ENCODE data around the gene CYTH4. TPM values are rescaled to one million over a fixed set of nuclear protein-coding genes. Genes with fewer than 3 reads are reported as not detected.
"Not testable (repeated sequence)": the region's sequence is repeated elsewhere in the genome, so short reads cannot be mapped to it uniquely, and the experiment has no call there.

CYTH4 gene
- total RNA-seq, 1 experiment from 2014 or later, result 0.15 TPM

DNA sequence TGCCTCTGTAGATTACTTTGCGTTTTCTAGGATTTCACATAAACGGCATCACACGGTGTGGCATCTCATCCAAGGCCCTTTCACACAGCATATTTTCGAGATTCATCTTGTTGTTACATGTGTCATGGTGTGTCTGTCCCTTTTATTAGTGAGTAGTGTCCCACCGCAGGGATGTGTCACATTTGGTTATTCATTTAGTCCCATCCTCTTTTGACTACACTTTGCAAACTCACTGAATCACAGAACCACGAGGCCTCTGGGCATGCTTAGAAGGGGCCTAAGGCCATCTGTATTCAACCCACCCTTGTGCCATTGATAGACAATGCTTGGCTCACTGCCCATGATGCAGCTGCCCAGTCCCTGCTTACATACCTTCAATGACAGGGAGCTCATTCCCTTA is 34.1 kb upstream of the CYTH4 start (continued):
- TF ChIP-seq, protein P1, sequence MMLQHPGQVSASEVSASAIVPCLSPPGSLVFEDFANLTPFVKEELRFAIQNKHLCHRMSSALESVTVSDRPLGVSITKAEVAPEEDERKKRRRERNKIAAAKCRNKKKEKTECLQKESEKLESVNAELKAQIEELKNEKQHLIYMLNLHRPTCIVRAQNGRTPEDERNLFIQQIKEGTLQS (CRISPR knock-in tag; conservative IDR thresholded peaks at IDR 0.05), result no peak
- TF ChIP-seq ETV6 (CRISPR knock-in tag; IDR thresholded peaks at IDR 0.05), result no peak
- no peak for TF ChIP-seq TEAD4 (CRISPR knock-in tag; IDR thresholded peaks at IDR 0.05)
- no peak for TF ChIP-seq NFYB (CRISPR knock-in tag; conservative IDR thresholded peaks at IDR 0.05; ENCODE audit: low read depth)
- TF ChIP-seq SMAD4 (CRISPR knock-in tag; IDR thresholded peaks at IDR 0.05), result no peak
- TF ChIP-seq PRRX2 (CRISPR knock-in tag; IDR thresholded peaks at IDR 0.05), result no peak
- TF ChIP-seq ESRRA (CRISPR knock-in tag; IDR thresholded peaks at IDR 0.05; ENCODE audit: borderline replicate concordance), result no peak
- TF ChIP-seq, protein P2, sequence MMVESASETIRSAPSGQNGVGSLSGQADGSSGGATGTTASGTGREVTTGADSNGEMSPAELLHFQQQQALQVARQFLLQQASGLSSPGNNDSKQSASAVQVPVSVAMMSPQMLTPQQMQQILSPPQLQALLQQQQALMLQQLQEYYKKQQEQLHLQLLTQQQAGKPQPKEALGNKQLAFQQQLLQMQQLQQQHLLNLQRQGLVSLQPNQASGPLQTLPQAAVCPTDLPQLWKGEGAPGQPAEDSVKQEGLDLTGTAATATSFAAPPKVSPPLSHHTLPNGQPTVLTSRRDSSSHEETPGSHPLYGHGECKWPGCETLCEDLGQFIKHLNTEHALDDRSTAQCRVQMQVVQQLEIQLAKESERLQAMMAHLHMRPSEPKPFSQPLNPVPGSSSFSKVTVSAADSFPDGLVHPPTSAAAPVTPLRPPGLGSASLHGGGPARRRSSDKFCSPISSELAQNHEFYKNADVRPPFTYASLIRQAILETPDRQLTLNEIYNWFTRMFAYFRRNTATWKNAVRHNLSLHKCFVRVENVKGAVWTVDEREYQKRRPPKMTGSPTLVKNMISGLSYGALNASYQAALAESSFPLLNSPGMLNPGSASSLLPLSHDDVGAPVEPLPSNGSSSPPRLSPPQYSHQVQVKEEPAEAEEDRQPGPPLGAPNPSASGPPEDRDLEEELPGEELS (CRISPR knock-in tag; IDR thresholded peaks at IDR 0.05), result no peak
- TF ChIP-seq ZNF121 (CRISPR knock-in tag; IDR thresholded peaks at IDR 0.05), result no peak
- no peak for TF ChIP-seq ZNF232 (CRISPR knock-in tag; IDR thresholded peaks at IDR 0.05)

DNA sequence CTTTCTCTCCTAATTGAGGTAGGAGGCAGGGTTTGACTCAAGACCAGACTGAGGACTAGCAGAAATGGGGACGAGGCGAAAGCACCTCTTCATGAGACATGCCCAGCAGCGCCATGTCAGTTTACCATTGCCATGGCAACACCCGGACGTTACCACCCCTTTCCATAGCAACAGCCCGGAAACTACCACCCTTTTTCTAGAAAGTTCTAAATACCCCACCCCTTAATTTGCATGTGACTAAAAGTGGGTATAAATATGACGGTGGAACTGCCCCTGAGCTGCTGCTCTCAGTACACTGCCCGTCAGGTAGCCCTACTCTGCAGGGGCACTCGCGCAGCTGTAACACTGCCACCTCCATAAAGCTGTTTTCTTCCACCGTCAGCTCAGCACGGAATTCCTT is 32.3 kb upstream of the CYTH4 start:
- Mint-ChIP-seq H3K9me3 (no peaks in the 10 kb centered on the region), H3K36me3 (no peaks in the 10 kb centered on the region), H3K4me3 (no peak overlapping the region), H3K4me1 (peaks cover 14% of the 10 kb centered on the region), H3K27me3 (ENCODE audit: low read depth) (no peaks in the 10 kb centered on the region; the same call in 1 of the 2 replicates), H3K27ac (no peak overlapping the region; the same call in 1 of the 2 replicates)
- POLR2A ChIA-PET, result no interaction called here
- DNase-seq (ENCODE audit: low spot score) (no peak), ATAC-seq (peak; percentile 24; the same call in 1 of the 2 replicates)
- TF ChIP-seq ZBTB21 (CRISPR knock-in tag; IDR thresholded peaks at IDR 0.05; ENCODE audit: borderline replicate concordance) (no peak), RELA (CRISPR knock-in tag; IDR thresholded peaks at IDR 0.05; ENCODE audit: borderline replicate concordance) (no peak), EMX1 (CRISPR knock-in tag; IDR thresholded peaks at IDR 0.05) (no peak)
- TF ChIP-seq, protein P1 (CRISPR knock-in tag; conservative IDR thresholded peaks at IDR 0.05), result no peak
- TF ChIP-seq, protein P2 (CRISPR knock-in tag; IDR thresholded peaks at IDR 0.05), result no peak
- TF ChIP-seq, protein P3, sequence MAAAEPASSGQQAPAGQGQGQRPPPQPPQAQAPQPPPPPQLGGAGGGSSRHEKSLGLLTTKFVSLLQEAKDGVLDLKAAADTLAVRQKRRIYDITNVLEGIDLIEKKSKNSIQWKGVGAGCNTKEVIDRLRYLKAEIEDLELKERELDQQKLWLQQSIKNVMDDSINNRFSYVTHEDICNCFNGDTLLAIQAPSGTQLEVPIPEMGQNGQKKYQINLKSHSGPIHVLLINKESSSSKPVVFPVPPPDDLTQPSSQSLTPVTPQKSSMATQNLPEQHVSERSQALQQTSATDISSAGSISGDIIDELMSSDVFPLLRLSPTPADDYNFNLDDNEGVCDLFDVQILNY (CRISPR knock-in tag; IDR thresholded peaks at IDR 0.05), result no peak
- CTCF ChIA-PET, result interaction anchor here (2.1 kb wide), 1 partner anchor 10 kb away, joined by 14 read pairs; no protein-coding TSS in a partner anchor

DNA sequence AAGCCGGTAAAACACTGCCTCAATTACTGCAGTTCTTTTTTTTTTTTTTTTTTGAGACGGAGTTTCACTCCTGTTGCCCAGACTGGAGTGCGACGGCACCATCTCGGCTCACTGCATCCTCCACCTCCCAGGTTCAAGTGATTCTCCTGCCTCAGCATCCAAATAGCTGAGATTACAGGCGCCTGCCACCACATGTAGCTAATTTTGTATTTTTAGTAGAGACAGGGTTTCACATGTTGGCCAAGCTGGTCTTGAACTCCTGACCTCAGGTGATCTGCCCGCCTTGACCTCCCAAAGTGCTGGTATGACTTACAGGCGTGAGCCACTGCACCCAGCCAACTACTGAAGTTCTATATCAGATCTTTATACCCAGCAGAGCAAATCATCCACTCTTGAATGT is 30.5 kb upstream of the CYTH4 start:
- CTCF ChIA-PET, result interaction anchor here (0.6 to 2.1 kb wide), 3 partner anchors 8 to 219 kb away, joined by 3 to 14 read pairs (median 3); no protein-coding TSS in a partner anchor
- H3K27me3 Mint-ChIP-seq (ENCODE audit: low read depth); H3K9me3 Mint-ChIP-seq; H3K27ac Mint-ChIP-seq; POLR2A ChIA-PET; H3K4me3 Mint-ChIP-seq; DNase-seq (ENCODE audit: low spot score); ATAC-seq; H3K36me3 Mint-ChIP-seq: not testable (repeated sequence)
- peaks cover 14% of the 10 kb centered on the region for H3K4me1 Mint-ChIP-seq

DNA sequence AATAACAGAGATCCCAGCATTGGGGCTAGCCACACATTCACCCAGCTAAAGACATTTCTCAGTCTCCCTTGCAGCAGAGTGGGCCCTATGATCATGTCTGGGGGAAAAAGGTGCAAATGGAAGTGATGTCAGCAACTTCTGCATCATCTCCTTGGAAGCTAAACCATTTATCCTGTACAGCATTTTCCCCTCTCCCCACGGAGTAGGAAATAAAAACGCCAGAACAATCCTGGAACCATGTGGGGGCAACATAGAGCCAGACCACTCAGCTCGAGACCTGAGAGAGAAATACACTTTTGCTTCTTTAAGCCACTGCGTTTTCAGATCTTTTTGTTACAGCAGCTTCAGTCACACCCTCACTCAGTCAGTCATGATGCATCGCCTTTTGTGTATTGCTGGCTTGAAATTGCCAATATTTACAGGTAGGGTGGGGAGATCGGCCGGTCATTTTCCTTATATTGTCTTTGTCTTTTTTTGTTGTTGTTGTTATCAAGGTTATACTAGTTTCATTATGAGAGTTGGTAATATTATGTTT is 29.1 kb upstream of the CYTH4 start:
- H3K27ac Mint-ChIP-seq, result no peak overlapping the region
- peaks cover 14% of the 10 kb centered on the region for H3K4me1 Mint-ChIP-seq
- no peaks in the 10 kb centered on the region for H3K9me3 Mint-ChIP-seq
- no peaks in the 10 kb centered on the region; the same call in 1 of the 2 replicates for H3K27me3 Mint-ChIP-seq (ENCODE audit: low read depth)
- POLR2A ChIA-PET, result no interaction called here
- ATAC-seq (peak; percentile 48; the same call in 1 of the 2 replicates), DNase-seq (ENCODE audit: low spot score) (no peak)
- CTCF ChIA-PET, result interaction anchor here (0.6 to 1.5 kb wide), 4 partner anchors 14 to 279 kb away, joined by 3 to 5 read pairs (median 4); no protein-coding TSS in a partner anchor
- no peak overlapping the region for H3K4me3 Mint-ChIP-seq
- no peaks in the 10 kb centered on the region for H3K36me3 Mint-ChIP-seq
- TF ChIP-seq, protein P1 (CRISPR knock-in tag; conservative IDR thresholded peaks at IDR 0.05), result no peak
- TF ChIP-seq NFE2L1 (CRISPR knock-in tag; IDR thresholded peaks at IDR 0.05) (no peak), GRHL2 (CRISPR knock-in tag; IDR thresholded peaks at IDR 0.05; ENCODE audit: insufficient replicate concordance, severe bottlenecking) (no peak)
- TF ChIP-seq, protein P4, sequence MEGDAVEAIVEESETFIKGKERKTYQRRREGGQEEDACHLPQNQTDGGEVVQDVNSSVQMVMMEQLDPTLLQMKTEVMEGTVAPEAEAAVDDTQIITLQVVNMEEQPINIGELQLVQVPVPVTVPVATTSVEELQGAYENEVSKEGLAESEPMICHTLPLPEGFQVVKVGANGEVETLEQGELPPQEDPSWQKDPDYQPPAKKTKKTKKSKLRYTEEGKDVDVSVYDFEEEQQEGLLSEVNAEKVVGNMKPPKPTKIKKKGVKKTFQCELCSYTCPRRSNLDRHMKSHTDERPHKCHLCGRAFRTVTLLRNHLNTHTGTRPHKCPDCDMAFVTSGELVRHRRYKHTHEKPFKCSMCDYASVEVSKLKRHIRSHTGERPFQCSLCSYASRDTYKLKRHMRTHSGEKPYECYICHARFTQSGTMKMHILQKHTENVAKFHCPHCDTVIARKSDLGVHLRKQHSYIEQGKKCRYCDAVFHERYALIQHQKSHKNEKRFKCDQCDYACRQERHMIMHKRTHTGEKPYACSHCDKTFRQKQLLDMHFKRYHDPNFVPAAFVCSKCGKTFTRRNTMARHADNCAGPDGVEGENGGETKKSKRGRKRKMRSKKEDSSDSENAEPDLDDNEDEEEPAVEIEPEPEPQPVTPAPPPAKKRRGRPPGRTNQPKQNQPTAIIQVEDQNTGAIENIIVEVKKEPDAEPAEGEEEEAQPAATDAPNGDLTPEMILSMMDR (IDR thresholded peaks at IDR 0.05), result no peak
